GM03348 (cell line): Measurements from ENCODE around the gene CRTAC1.
"Not testable (repeated sequence)": the region's sequence is repeated elsewhere in the genome, so short reads cannot be mapped to it uniquely, and the experiment has no call there.

Experiments used
- DNase-seq: peaks from one replicate; pipeline ENCODE4 v3.0.0; 2012; ENCODE audit warnings: low spot score

Gene CRTAC1

GRCh38 chr10:97869091-97870042, 161.1 kb downstream of the CRTAC1 start:
- DNase-seq, result peak; percentile 95

- no peak for DNase-seq
Observed at GRCh38 chr10:97868134-97868685, 162.2 kb downstream of the CRTAC1 start.

GRCh38 chr10:97867220-97867800, 163.1 kb downstream of the CRTAC1 start:
- DNase-seq, result no peak

GRCh38 chr10:97866524-97867219, 163.7 kb downstream of the CRTAC1 start:
- no peak for DNase-seq

- DNase-seq, result no peak
Observed at GRCh38 chr10:97865488-97865887, 164.9 kb downstream of the CRTAC1 start.

- no peak for DNase-seq
Observed at GRCh38 chr10:97863808-97864207, 166.6 kb downstream of the CRTAC1 start.

GRCh38 chr10:97861924-97862323, 168.5 kb downstream of the CRTAC1 start:
- no peak for DNase-seq

- peak; percentile 80 for DNase-seq
Observed at GRCh38 chr10:97861097-97861750, 169.2 kb downstream of the CRTAC1 start.

GRCh38 chr10:97858001-97858439, 172.4 kb downstream of the CRTAC1 start:
- DNase-seq, result no peak

GRCh38 chr10:97854743-97855142, 175.7 kb downstream of the CRTAC1 start:
- DNase-seq, result no peak

GRCh38 chr10:97852840-97853405, 177.5 kb downstream of the CRTAC1 start:
- DNase-seq, result no peak

- no peak for DNase-seq
Observed at GRCh38 chr10:97852277-97852676, 178.1 kb downstream of the CRTAC1 start.

- DNase-seq, result no peak
Observed at GRCh38 chr10:97851341-97852001, 178.9 kb downstream of the CRTAC1 start.

- DNase-seq, result no peak
Observed at GRCh38 chr10:97850446-97850845, 180.0 kb downstream of the CRTAC1 start.

- DNase-seq, result peak; percentile 73
Observed at GRCh38 chr10:97849687-97850402, 180.6 kb downstream of the CRTAC1 start, which contains the start of gene GOLGA7B. TSS of gene GOLGA7B (plus strand) at chr10:97849843. CDS start at chr10:97850304, 461 bp downstream.

- DNase-seq, result no peak
Observed at GRCh38 chr10:97849103-97849686, 181.2 kb downstream of the CRTAC1 start.

GRCh38 chr10:97844678-97845077, 185.7 kb downstream of the CRTAC1 start:
- DNase-seq, result no peak

- not testable (repeated sequence) for DNase-seq
Observed at GRCh38 chr10:97843972-97844371, 186.4 kb downstream of the CRTAC1 start.

- no peak for DNase-seq
Observed at GRCh38 chr10:97843281-97843671, 187.1 kb downstream of the CRTAC1 start.
